GM21515 (cell line): ENCODE results near the gene RASGRF2.

Experiments used
- ATAC-seq: cut with Tn5 transposase; IDR thresholded peaks from one replicate; pipeline ENCODE4 v1.9.1; 2021; ENCODE audit not compliant: unreplicated experiment

Gene RASGRF2

DNA sequence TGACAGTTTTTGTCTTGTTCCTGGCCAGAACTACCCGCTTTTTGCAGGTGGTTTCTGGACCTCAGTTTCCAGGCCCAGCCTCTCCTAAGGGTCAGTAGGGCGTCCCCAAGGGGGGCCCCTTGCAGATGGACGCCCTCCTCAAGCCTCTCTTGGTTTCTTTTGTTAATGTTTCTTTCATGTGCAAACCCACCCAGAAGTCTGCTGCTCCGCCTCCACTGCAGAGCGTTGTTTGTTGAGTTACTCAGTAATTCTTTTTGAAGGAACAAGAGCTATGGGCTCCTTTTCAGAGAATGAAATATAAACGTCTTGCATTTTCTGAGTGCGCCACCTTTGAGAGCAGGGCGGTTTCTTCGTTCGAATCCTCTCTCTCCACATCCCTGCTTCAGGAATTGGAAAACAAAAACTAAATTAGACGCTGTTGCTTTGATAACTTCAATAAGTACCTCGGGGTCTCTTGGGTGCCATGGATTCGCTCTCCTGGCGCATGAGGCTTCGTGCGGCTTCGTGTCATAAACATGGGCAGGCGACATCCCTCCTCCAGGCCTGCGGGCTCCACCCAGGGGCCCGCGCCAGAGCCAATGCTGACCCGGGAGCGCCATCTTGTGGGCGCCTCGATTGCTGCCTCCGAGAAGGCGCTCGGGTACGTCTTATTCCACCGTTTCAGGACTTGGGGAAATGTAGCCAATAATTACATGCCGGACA lies 234.6 kb downstream of the RASGRF2 start:
- peak; percentile 90 for ATAC-seq

DNA sequence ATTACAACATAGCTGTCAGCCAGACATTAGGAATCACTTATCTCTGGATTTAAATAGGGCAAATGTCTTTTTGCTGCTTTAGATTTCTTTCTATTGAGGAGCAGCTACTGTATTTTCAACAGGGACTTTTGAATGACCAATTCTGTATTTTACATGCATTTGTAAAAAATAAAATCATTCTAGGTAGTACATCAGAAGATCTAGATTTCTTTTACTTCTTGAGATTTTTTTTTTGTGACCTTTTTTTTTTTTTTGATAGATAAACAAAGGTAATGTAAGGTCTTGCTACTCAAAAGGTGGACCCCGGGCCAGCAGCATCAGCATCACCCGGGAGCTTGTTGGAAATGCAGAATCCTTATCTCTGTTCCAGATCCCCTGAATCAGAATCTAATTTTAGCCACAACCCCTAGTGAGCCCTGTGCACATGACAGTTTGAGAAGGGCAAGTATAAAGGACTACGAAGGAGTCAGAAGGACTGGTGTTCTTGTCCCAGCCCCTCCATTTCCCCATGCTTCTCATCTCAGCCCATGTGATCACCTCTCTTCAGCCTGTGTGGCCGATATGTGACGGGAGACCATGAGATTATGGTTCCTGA lies 235.3 kb downstream of the RASGRF2 start:
- ATAC-seq = no peak

GRCh38 chr5:81202655-81203054 lies 242.5 kb downstream of the RASGRF2 start:
- no peak for ATAC-seq

- no peak for ATAC-seq
Measured at GRCh38 chr5:81203729-81204128, 243.6 kb downstream of the RASGRF2 start.

DNA sequence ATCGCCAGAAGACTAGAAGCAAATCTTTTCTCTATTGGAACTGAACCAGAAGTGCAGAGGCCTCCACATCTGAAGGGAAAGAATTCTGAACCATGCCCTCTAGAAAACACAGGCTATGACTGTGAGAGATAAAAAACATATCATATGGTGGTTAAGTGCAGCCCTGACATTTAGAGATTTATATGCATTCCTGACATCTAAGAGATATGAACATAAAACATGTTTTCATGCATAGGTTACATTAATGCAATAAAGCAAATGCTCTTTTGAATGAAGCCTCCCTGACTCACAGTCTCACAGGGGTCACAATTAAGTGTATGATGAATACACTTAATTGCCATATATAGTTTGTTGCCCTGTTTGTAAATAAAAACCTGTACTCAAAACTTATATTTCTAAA lies 244.0 kb downstream of the RASGRF2 start:
- ATAC-seq = no peak

- no peak for ATAC-seq
Measured at GRCh38 chr5:81205058-81205457, 244.9 kb downstream of the RASGRF2 start.

GRCh38 chr5:81207009-81207408 lies 246.8 kb downstream of the RASGRF2 start:
- ATAC-seq = no peak

- ATAC-seq = no peak
Measured at GRCh38 chr5:81208904-81209303, 248.7 kb downstream of the RASGRF2 start.

- ATAC-seq = no peak
Measured at GRCh38 chr5:81209386-81209785, 249.2 kb downstream of the RASGRF2 start.

- no peak for ATAC-seq
Measured at GRCh38 chr5:81209869-81210493, 249.8 kb downstream of the RASGRF2 start.

- peak; percentile 54 for ATAC-seq
Measured at GRCh38 chr5:81212211-81212751, 252.1 kb downstream of the RASGRF2 start.

DNA sequence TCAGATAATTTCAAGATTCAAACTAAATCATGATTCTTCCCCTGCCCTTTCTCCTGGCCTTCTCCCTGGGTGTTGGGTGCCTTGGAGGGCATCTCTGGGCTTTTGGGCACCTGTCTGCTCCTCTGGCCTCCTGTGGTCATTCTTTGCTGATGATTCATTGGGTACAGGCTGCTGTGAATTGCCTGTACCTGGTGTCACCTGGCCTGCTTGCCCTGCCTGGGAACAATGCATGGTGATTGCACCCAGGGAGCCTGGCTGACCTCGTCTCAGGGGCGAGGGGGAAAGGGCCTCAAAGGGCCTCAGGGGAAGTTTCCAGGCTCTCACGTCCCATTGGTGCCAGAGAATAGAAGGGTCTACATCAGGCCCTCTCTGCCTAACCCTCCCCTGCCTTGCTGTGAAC lies 252.9 kb downstream of the RASGRF2 start:
- ATAC-seq = no peak

- ATAC-seq = no peak
Measured at GRCh38 chr5:81214848-81215247, 254.7 kb downstream of the RASGRF2 start.

DNA sequence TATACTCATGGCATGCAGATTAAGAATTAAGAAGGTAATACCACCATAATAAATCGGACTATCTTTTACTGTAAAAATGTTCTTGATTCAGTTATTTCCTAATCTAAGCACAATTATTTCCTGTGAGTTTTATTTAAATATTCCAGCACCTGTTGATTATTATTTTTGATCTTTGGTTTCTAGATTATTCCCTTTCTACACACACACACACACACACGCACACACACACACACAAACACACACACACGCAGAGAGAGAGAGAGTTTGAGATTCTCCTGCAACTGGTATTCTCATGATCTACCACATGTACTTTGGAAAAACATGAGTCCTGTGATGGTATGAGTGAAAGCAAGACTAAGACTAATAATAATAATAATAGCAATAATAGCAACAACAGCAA lies 256.0 kb downstream of the RASGRF2 start:
- no peak for ATAC-seq

DNA sequence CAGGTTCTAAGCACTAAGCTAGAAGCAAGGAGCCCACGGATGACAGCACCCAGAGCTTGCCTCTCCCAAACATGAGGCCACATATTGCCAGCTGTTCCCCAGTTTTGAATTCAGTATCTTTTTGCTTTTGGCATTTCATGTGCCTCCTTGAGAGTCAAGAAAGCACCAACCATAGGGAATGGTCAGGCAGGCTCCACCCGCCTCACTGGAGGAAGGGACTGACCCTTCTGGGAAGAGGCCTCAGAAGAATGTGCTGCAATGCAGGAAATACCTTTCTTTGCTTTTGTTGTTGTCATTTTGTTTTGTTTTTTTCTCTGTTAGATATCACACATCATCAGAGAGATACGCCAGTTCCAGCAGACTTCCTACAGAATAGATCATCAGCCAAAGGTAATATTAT lies 259.2 kb downstream of the RASGRF2 start:
- no peak for ATAC-seq

- no peak for ATAC-seq
Measured at GRCh38 chr5:81222285-81222684, 262.1 kb downstream of the RASGRF2 start.

DNA sequence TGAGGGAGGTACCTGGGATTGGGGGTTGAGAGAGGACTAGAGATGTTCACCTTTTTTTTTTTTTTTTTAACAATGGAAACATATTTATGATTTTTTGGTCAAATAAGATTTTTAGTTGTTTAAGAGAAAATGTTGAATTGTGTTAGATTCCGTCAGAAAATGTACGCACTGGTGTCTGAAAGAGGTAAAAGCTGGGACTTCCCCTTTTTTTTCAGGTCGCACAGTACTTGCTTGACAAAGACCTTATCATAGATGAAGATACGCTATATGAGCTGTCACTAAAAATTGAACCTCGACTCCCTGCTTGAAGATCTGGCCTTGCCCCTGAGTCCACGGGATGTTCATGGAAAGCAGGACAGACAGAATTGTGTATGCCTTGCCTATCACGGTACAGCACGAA lies 265.3 kb downstream of the RASGRF2 start:
- no peak for ATAC-seq

DNA sequence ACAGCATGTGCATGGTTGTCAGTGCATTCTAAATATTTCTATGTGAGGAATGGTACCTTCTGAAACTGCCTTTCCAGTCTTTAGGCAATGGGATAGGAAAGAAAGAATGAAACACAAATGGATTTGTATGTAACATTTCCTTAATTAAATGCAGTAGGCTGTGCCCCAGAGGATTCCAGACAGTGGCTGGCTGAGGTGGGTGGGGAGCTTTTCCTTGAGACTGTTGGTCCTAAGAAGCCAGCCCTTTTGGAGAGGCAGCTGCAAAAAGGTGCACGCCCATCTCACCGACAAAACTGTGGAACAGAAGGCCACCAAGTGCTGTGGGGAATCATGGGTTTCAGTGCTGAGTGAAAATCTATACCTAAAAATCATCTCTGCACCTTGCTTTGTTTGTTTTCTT lies 266.1 kb downstream of the RASGRF2 start:
- no peak for ATAC-seq

DNA sequence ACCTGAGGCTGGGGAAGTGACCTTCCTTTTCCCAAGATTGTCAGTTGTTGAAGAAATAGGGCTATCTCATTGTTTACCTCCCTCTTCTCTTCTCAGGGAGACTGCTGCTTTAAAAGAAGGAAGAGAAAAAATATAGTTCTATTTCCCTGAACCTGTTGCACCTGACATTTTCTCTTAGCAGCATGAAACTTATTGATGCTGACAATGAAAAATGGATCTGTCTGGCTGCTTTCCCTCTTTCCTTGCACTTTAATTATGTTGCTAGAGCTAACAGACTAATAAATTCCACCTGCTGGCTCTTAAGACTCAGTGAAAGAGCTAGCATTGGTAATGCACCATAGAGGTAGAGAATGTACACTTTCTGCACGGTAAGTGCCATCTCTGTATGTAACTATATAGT lies 266.8 kb downstream of the RASGRF2 start:
- no peak for ATAC-seq

- no peak for ATAC-seq
Measured at GRCh38 chr5:81228084-81228483, 267.9 kb downstream of the RASGRF2 start.

DNA sequence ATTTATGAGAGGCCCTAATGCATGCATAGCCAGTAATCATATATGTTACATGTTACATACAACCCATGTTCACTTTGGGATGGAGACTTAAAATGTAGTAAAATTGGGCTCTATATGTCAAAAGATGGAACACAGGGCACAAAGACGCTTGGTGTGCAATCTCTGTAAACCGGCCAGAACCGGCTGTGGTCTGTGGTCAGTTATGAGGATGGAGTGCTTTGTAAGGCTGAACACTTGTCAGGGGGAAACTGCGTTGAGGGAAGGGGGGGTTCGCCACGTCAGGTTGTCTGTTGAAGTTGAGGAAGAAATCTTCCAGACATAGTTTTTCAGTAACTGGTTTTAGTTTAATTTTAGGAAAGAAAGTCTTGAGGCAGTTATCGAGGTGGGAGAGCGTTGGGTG lies 270.3 kb downstream of the RASGRF2 start:
- ATAC-seq = no peak

DNA sequence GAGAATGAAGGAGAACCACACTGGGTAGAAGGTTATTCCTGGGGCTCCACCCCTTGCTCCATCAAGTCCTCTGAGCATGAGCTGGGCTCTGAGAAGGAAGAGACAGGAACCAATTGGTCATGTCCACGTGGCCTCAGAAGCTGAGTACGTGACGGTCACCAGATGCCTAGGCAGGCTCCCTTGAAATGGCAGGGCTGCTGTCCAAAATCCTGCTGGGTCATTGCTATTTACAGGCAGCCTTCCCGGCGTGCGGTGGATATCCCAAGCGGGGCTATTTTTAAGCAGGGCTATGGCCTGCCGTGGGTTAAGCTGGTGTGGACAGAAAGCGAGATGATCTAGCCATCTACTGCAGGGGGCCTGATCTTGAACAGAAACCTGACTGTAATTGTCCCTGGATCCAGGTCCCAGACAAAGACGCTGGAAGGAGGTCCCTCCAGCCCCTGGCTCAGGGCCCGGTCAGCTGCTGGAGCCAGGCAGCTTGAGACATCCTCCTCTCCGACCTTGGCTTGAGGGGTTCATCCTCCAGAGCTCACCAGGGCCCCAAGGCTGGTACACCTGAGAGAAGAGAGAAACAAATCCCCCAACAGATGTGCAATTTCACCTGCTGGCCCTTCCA lies 272.4 kb downstream of the RASGRF2 start:
- ATAC-seq = no peak
